GM04504 (cell line): ENCODE results near the gene SVIL.

Experiments used
- DNase-seq: peaks from one replicate; pipeline ENCODE4 v3.0.0-alpha.2; 2012; ENCODE audit warnings: low read depth

SVIL gene, protein sequence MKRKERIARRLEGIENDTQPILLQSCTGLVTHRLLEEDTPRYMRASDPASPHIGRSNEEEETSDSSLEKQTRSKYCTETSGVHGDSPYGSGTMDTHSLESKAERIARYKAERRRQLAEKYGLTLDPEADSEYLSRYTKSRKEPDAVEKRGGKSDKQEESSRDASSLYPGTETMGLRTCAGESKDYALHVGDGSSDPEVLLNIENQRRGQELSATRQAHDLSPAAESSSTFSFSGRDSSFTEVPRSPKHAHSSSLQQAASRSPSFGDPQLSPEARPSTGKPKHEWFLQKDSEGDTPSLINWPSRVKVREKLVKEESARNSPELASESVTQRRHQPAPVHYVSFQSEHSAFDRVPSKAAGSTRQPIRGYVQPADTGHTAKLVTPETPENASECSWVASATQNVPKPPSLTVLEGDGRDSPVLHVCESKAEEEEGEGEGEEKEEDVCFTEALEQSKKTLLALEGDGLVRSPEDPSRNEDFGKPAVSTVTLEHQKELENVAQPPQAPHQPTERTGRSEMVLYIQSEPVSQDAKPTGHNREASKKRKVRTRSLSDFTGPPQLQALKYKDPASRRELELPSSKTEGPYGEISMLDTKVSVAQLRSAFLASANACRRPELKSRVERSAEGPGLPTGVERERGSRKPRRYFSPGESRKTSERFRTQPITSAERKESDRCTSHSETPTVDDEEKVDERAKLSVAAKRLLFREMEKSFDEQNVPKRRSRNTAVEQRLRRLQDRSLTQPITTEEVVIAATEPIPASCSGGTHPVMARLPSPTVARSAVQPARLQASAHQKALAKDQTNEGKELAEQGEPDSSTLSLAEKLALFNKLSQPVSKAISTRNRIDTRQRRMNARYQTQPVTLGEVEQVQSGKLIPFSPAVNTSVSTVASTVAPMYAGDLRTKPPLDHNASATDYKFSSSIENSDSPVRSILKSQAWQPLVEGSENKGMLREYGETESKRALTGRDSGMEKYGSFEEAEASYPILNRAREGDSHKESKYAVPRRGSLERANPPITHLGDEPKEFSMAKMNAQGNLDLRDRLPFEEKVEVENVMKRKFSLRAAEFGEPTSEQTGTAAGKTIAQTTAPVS (N-terminal part only)

DNA sequence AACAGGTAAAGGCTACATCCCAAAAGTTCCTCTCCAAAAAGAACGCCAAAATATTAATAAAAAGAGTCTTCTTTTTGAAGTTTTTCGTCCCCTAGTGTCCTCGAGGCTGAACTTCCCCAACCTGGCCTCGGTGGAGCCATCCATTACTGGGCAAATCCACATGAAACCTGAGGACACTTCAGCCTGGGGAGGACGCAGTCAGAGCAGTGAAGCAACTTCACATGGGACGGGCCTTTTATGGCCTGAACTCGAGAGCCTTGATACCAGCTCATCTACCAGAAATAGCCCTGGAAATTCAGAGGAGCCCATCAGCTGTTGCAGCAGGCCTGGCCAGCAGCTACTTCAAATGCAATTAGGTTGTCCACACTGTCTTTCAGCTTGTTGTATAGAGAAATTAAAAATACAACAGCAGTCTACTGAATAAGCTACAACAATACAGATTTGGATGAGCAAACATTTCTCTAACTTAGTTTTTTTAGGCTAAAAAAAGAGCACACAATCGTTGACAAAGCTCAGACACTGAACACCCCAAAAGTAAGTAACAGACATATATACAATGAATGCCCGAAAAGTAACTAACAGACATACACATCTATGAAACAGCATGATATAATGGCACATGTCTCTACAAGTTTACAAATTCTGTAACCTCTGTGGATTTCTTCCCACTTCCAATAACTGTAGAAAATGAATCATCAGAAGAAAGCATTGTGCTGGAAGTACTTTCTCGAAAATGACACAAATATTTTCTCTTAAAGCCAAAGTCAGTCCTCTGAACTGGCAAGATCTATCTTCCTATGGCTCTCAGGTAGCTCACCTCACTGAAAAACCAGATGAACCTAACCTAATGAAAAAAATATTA, at the start of gene SVIL:
SVIL (minus strand) TSS at position 208 of the 862 bp plus-strand sequence. CDS start 79,913 bp downstream, outside the sequence.
- peak; percentile 59 for DNase-seq

DNA sequence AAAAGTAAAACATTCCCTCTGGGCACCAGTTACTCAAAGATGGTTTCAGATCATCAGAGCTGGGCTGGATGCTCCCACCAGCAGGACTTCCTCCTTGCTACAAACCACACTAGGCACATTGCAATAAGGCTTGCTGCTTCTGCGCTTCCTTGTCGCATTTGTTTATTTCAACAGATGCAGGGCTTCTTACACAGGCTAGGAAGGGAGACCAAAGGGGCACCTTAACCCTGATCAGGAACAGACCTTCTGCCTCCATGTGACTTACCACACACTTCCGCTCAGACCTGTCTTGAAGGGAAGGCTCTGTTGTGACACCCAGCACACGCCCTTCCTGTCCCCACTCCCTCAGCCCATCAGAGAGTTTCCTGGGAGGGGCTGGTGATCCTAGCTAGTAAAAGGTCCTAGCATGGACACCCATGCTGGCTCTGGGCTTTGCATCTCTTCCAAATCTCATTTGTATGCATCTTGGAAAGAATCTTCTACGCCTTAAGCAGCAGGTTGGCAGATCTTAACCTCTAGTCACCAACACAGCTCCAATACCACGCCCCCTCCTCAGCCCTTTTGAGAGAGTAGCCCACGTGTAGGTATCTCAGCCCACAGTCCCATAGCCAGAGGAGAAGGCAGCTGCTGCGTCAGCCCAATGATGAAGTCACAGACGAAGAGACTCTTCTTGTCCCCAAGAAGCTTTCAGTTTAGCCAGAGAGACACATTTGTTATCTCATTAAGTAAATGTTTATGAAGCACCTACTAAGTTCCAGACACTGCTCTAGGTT, 47.1 kb upstream of the SVIL start:
- no peak for DNase-seq

DNA sequence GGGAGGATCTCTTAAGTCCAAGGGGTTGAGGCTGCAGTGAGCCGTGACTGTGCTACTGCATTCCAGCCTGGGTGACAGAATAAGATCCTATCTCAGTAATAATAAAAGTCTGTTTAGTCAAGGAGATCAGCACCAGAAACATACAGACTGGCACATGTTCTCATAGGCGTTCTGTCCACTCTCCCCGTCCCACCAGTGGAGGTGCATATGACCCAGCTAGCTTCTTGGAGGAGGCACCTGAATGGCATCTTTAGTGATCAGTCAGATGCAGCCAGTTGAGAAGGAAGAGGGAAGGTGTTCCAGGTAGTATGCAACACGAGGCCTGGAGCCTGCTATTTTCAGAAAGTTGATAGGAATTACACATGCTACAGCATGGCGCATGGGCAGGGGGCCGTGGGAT, 45.3 kb upstream of the SVIL start:
- no peak for DNase-seq

DNA sequence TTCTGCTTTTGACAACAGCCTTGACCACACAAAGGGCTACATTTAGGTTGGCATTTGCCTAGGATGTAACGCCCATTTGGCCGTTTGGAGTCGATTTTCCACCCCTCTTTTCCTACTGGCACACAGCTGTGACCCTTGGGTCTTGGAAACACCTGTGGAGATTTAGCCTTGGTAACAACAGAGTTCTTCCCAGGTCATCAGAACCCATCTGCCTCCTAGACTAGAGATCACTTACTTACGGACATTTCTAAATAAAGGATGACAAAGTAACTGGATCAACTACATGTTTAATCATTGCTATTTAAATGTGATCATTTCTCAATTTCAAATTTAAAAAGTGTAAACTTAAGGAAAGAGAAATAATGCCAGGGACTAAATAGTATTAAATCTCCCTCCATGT, 42.0 kb upstream of the SVIL start:
- DNase-seq: no peak

DNA sequence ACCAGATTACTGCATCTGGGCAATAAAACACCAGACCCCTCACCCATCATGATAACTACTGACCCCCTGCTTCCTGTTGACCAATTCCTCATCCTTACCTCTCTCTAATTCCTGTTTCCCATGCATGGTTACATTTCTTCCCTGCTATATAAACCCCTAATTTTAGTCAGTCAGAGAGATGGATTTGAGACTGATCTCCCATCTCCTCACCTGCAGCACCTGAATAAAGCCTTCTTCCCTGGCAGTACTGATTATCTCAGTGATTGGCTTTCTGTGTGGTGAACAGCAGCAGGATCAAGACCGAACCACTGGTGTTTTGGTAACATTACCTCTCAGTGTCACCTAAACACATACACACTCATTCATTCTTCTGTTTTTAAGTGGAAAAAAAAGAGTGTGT, 41.2 kb upstream of the SVIL start:
- no peak for DNase-seq

DNA sequence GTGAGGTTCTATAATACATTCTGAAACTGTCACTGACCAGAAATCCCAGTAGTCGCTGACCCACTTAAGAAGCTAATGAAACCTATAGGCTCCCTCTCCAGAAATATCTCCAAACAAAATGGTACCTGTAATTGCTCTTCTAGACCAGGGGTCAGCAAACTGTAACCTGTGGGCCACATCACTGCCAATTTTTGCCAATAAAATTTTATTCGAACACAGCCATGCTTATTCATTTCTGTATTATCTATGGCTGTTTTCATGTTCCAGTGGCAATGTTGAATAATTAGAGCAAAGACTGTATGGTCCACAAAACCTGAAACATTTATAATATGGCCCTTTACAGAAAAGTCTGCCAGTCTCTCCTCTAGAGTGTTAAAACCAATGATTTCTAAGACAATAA, 37.2 kb upstream of the SVIL start:
- DNase-seq: no peak

DNA sequence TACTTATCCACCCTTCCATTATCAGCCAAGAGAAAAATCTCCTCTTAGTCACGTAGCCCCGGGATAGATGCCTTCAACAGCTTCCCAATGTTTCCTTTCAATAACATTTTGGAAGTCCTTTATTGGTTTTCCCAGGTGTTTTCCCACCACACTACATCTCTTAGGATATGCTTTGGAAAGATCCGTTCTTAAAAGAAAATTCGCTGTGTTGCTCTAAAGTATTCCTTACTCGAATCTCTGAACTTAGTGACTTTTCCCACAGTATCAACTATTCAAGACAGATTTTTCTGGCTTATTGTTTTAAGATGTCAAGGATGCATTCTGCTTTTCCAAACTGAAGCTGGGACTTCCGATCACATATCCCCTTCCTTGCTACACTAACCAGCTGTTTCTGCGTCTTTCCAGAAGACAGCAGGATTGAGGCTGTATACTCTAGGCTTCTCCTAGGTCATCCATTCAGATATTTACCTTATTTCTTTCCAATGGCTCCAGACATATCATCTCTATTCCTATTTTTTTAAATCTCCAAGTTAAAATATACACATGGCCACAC, 36.5 kb upstream of the SVIL start:
- no peak for DNase-seq

DNA sequence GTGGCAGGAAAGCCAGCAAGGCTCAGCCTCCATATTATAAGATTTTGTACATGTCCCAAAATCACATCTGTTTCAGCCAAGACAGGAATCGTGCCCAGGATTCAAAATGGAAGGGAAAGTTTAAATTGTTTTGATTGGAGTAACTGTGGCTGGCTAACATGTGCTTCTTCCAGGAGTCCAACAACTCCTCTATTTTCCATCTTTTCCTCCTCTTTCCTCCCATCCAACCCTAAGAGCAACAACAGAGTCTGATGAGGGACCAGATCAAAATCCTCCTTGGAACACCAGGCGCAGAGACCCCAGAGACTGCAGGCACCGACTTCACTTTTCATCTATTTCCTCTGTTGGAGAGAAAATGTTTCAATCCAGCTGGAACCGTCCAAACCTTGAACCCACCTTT, 36.0 kb upstream of the SVIL start:
- no peak for DNase-seq

DNA sequence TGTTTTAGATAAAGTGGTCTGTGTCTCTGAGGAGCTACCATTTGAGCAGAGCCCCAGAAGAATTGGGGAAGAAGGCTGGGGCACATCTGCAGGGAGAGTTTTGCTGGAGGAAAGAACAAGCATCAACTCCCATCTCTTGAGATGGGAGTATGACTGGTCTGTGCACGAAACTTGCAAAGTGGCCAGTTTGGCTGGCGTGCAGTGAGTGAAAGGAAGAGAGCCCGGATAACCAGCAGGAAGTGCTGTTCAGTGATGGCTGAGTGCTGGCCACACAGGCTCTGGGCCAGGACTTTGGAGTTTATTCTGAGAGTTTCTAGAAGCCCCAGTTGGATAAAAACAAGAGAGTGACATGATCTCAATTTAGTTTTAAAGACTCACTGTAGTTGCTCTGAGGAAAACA, 34.4 kb upstream of the SVIL start:
- no peak for DNase-seq

DNA sequence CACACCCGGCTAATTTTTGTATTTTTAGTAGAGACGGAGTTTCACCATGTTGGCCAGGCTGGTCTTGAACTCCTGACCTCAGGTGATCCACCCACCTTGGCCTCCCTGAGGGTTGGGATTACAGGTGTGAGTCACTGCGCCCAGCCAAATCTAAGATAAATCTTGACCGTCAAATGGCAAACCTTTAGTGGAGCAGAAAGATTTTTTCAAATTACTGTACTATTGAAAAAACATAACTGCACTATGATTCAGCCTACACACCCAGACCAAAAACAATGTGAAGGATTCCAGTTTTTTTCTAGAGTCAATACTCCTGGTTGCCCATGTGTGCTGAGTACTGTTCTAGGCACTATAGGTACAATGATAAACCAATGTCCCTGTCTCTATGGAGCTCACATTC, 33.9 kb upstream of the SVIL start:
- no peak for DNase-seq

DNA sequence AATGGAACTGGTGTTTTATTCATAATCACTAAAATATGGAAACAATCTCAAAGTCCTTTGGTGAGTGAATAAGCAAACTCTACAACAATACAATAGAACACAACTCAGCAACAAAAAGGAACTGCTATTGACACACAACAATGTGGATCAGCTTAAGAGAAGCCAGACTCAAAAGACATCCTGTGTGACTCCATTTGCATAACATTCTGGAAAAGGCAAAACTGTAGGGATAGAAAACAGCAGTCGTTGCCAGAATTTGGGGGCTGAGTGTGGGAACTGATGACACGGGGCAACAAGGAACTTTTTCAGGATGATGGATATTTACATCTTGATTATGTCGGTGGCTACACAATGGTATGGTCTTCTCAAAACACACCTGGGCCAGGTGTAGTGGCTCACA, 32.4 kb upstream of the SVIL start:
- DNase-seq: no peak

DNA sequence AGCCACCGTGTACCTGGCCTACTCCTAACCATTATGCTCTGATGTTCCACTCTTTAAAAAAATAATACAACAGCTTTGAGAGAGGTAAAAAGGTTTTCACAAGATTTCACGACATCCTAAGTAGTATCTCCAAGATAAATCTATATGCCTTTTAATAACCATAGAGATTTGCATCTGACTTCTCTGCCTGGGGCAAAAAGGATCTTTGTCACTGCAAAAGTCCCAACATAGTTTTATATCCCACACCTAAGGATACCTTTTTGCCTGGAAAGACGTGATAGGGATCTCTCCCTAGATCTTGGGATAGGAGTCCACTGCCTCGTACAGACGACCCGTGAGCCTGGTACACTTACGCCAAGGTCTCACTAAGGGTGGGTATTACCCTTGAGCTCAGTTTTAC, 31.4 kb upstream of the SVIL start:
- DNase-seq: no peak

DNA sequence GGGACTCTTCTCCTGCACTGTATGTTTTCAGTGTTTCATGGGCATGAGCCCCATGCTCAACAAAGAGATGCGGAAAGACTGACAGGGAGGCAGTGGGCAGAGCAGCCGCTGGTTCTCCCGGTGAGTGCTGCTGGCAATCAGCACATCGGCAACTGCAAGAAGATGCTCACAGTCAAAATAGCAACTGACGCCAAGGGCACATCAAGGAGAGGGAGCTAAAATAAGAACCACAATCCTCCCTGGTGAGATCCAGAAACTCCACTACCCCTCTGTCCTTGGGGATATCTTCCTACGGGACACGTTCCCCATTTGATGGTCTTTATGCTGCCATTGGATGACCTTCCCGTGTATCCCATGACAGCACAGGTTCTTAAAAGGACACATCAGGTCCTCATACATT, 28.9 kb upstream of the SVIL start:
- no peak for DNase-seq

DNA sequence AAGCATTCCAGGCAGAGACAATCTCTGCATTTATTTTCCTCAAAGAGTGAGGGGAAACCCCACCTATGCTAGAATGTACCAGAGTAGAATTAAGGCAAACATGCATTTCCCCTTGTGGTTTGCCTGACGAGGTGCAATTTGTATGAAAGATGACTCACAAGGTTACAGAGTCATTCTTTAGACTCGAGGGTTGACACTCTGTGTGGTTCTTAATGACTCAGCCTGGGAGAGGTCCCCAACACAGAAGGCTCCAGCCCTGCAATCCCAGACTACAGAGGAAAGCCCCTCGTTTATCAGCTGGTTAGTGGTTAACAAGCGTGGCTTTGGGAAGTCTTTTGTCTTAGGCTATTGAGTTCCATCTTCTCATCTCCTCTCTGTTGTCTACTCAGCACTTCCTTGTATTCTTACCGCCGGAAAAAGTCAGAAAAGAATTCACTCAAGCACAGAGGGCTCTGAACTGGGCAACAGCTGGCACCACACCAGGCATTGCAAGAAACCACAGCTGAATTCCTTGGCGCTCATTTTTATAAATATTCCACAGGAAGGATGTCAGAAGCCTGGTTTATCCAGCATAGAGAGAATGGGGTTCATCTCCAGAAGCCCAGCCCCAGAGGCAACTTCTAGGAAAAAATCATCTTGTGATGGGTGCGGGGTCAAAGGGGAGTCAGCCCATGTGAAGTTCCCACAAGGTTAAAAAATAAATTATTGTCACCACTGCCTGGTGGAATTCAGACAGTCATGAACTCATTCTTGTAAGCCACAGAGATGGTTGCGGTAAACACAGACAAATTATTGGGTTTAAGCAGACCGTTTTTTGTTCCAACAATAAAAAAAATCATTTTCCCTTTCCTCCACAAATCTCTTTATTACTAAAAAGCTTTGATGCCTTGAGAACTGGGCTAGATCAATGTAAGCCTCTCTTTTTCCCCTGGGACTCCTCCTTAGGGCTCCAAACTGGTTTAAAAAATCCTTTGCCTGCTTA, 24.5 kb upstream of the SVIL start:
- peak; percentile 95 for DNase-seq

DNA sequence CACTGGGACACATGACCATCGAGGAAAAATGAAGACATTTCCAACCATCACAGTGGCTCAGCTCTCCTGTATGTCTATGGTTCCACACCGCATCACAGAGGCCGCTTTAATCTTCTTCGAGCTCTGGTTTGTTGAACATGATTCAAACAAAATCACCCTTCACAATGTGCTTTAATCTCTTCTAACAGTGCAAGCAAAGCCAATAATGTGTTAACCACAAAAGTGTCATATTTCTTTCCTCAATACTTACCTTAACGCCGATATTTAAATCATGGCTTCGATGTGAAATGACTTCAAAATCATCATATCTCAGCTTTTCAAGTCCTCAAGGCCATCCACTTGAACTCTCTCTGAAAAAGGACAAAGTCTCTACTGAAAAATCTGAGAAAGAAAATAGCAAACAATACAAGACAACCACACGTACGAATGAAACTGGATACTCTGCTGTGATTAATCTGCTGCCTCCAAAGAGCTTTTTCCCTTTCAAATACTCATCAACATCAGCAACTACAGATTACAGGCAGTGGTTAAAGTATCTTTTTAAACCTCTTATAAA, 23.0 kb upstream of the SVIL start:
- no peak for DNase-seq

DNA sequence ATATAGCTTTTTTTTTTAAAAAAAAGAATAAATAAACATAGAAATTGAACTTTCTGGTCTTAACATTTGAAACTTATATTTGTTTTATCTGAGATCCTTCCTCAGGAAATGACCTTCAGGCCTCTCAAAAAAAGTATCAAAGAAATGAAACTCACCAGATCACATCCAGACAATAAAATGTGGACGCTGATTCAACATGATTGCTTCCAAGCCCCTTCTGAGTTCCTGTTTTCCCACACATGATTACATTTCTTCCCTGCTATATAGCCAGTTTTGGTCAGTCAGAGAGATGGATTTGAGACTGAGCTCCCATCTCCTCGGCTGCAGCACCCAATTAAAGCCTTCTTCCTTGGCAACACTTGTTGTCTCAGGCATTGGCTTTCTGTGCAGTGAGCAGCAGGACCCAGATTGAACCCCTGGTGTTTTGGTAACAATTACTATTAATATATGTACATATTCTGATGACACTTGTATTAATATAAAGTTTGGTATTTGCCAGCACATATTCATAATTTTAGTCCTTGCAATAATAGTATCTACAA, 21.8 kb upstream of the SVIL start:
- no peak for DNase-seq

DNA sequence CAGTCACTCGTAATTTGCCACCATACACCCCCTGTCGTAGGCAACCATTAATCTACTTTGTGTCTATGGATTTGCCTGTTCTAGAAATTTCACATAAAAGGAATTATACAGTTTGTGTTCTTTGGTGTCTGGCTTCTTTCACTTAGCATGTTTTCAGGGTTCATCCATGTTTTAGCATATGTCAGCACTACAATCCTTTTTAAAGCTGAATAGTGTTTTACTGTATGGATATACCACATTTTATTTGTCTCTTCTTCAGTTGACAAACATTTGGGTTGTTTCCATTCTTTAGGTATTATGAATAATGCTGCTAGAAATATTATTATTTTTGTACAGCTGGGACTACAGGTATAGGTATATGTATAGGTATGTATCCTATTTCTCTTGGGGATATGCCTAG, 17.4 kb upstream of the SVIL start:
- no peak for DNase-seq

DNA sequence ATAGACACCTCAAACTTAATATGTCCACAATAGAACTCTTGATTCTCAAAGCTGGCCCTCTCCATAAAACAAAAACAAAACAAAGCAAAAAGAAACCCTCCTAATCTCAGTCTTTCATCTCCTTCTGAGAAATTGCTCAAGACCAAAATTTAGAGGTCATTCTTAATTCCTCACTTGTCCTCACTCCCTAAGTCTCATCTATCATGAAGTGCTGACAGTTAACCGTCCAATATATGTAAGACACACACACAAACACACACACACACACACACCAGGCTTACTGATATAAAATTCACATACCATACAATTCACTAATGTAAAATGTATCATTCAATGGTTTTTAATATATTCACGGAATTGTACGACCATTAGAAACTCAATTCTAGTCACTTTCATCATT, 17.0 kb upstream of the SVIL start:
- DNase-seq: no peak

DNA sequence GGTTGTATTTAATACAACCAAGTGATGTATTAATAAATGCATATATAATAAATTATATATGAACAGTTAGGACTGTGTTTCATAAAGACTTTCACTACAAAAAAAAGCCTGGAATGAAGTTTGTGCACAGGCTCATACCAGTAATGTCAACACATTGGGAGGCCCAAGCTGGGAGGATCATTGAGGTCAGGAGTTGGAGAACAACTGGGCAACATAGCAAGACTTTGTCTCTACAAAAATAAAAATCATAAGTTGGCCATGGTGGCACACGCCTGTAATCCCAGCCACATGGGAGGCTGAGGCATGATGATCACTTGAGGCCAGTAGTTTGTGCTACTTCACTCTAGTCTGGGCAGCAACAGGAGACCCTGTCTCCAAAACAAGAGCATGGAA, 15.8 kb upstream of the SVIL start:
- DNase-seq: no peak
